ENCODE results near the gene BMI1.

GRCh38 chr10:22374489-22375126 lies 53.7 kb downstream of the BMI1 start:
- no peak for TF ChIP-seq CTCF (IDR thresholded peaks at IDR 0.05)
- TF ChIP-seq POLR2A (IDR thresholded peaks at IDR 0.05), result no peak
